ENCODE measurements around the gene CTSK. TPM values are rescaled to one million over a fixed set of nuclear protein-coding genes. Genes with fewer than 3 reads are reported as not detected.
"Not testable (repeated sequence)": the region's sequence is repeated elsewhere in the genome, so short reads cannot be mapped to it uniquely, and the experiment has no call there.

CTSK gene
- total RNA-seq, 1 experiment from 2014 or later, result 4.2 TPM

DNA sequence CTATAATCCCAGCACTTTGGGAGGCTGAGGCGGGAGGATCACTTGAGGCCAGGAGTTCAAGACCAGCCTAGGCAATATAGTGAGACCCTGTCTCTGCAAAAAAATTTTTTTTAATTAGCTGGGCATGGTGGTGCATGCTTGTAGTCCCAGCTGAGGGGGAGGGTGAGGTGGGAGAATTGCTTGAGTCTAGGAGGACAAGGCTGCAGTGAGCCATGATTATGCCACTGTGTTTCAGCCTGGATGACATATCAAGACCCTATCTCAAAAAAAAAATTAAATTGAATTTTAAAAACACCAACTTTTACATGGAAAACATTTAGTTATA is 42.1 kb downstream of the CTSK start:
- not testable (repeated sequence) for H3K79me2 ChIP-seq (ENCODE audit: insufficient read depth, low read length); H2AFZ ChIP-seq (ENCODE audit: low read length); H3K27ac Mint-ChIP-seq; DNase-seq; H3K23ac ChIP-seq (ENCODE audit: insufficient read length, low read depth, low read length); H3K18ac ChIP-seq (ENCODE audit: insufficient read length, low read depth, low read length); H3K4me1 ChIP-seq (ENCODE audit: insufficient read depth, low read length); H2AK5ac ChIP-seq (ENCODE audit: insufficient read length, low read length); H4K8ac ChIP-seq (replicated peaks; ENCODE audit: insufficient read length, low read depth, low read length); H3K27me3 Mint-ChIP-seq (ENCODE audit: low read depth); H3T11ph ChIP-seq (ENCODE audit: low read length); H3K9me3 ChIP-seq (ENCODE audit: control insufficient read depth, low read depth, low read length); H3K27ac ChIP-seq (ENCODE audit: insufficient read length, low read depth, low read length); H3K14ac ChIP-seq (ENCODE audit: insufficient read depth, low read length); H3K56ac ChIP-seq (ENCODE audit: insufficient read length, low read depth, low read length); H3K4ac ChIP-seq (ENCODE audit: low read depth, low read length); H3K79me1 ChIP-seq (ENCODE audit: insufficient read depth, low read depth, low read length, poor library complexity, severe bottlenecking); H2BK5ac ChIP-seq (ENCODE audit: insufficient read length, low read length); H3K23me2 ChIP-seq (ENCODE audit: insufficient read length, low read depth, low read length, poor library complexity, severe bottlenecking); H3K4me2 ChIP-seq (ENCODE audit: insufficient read depth, insufficient read length, low read length); H4K5ac ChIP-seq (ENCODE audit: insufficient read length, low read depth, low read length); H2BK120ac ChIP-seq (ENCODE audit: low read depth, low read length, poor library complexity, severe bottlenecking); H3K9me3 Mint-ChIP-seq; H4K20me1 ChIP-seq (ENCODE audit: control insufficient read depth, insufficient read depth, insufficient read length); H4K91ac ChIP-seq (ENCODE audit: insufficient read length, low read depth, low read length); H3K9ac ChIP-seq (ENCODE audit: extremely low read depth, insufficient read length, low read length); H3K27me3 ChIP-seq (ENCODE audit: insufficient read depth, low read length); H2BK12ac ChIP-seq (ENCODE audit: insufficient read length, low read depth, low read length); H3K4me1 Mint-ChIP-seq; H2BK15ac ChIP-seq (ENCODE audit: low read depth, low read length); H2BK20ac ChIP-seq (ENCODE audit: low read depth, low read length, poor library complexity, severe bottlenecking); H3K36me3 Mint-ChIP-seq (ENCODE audit: insufficient read depth in 1 of 3, low read depth in 3 of 3); H3K4me3 Mint-ChIP-seq
- WGBS (ENCODE audit: extremely low coverage, insufficient read length, low lambda C conversion rate), result no CpG with 5 or more reads among the region's 1 CpG
